Neuron (in vitro differentiated cells): ENCODE measurements around the gene NHERF2.

Experiments used
- H2AFZ ChIP-seq: one replicate; pipeline ENCODE4 v1.6.1; 2013; ENCODE audit warnings: low read depth, mild to moderate bottlenecking, inconsistent platforms, low read length, moderate library complexity
- H3K27me3 ChIP-seq: one replicate; pipeline ENCODE4 v1.6.1; 2013; ENCODE audit warnings: low read length; ENCODE audit not compliant: insufficient read depth
- H3K36me3 ChIP-seq: one replicate; pipeline ENCODE4 v1.6.1; 2013; ENCODE audit warnings: low read length; ENCODE audit not compliant: insufficient read depth
- H3K4me1 ChIP-seq: one replicate; pipeline ENCODE4 v1.6.1; 2013; ENCODE audit warnings: low read length; ENCODE audit not compliant: insufficient read depth
- H3K4me3 ChIP-seq: 2 replicates; pipeline ENCODE4 v1.5.1; 2013; ENCODE audit warnings: mild to moderate bottlenecking, low read length, moderate library complexity
- H3K9me3 ChIP-seq: one replicate; pipeline ENCODE4 v1.6.1; 2013; ENCODE audit warnings: low read length

NHERF2 gene

DNA sequence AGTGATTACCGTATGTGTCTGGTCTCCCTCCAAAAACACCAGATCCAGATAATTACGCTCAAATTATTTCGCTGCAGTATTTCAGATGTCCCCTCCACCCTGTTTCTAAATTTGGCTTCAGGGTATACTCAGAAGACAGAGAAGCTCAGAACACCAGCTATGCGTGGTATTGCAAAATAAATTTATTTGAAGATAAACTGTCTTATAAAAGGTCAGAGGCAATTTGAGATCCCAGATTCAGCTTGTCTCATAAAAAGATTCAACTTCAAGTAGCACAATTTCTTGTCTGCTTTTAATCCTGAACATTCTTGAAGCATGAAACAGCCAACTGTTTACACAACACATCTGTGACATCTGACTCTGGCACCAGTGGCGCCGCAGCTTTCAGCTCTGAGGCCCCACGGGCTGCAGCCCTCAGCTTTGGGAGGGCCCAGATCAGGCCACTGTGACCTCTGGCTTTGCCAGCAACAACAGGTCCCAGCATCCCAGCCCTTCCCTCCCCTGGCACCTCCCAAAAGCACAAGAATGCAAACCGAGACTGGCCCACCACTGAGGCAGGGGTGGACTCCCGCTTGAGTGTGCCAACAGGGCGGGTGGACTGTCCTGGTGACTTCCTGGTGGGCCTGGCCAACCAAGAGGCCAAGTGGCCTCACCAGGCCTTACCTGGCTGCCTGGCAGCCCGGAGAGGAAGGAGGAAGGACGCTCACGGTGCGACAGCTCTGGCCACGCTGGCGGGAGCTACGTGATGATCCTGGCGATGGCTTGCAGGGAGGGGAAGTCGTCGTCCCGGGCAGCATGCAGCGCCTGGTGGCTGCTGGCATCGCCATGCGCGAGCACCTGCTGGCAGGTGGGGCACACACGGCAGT is 29.0 kb upstream of the NHERF2 start:
- H3K4me1 ChIP-seq = no peaks in the 10 kb centered on the region
- H3K36me3 ChIP-seq = peaks cover 55% of the 10 kb centered on the region
- no peak overlapping the region for H2AFZ ChIP-seq
- no peaks in the 10 kb centered on the region for H3K9me3 ChIP-seq
- H3K4me3 ChIP-seq = no peak overlapping the region
- peaks cover 5% of the 10 kb centered on the region for H3K27me3 ChIP-seq

GRCh38 chr16:1998360-1998835 is 28.3 kb upstream of the NHERF2 start:
- Histone ChIP-seq H3K27me3 (peaks cover under 1% of the 10 kb centered on the region), H3K4me1 (no peaks in the 10 kb centered on the region), H3K36me3 (peaks cover 61% of the 10 kb centered on the region), H3K9me3 (no peaks in the 10 kb centered on the region), H3K4me3 (no peak overlapping the region), H2AFZ (no peak overlapping the region)

DNA sequence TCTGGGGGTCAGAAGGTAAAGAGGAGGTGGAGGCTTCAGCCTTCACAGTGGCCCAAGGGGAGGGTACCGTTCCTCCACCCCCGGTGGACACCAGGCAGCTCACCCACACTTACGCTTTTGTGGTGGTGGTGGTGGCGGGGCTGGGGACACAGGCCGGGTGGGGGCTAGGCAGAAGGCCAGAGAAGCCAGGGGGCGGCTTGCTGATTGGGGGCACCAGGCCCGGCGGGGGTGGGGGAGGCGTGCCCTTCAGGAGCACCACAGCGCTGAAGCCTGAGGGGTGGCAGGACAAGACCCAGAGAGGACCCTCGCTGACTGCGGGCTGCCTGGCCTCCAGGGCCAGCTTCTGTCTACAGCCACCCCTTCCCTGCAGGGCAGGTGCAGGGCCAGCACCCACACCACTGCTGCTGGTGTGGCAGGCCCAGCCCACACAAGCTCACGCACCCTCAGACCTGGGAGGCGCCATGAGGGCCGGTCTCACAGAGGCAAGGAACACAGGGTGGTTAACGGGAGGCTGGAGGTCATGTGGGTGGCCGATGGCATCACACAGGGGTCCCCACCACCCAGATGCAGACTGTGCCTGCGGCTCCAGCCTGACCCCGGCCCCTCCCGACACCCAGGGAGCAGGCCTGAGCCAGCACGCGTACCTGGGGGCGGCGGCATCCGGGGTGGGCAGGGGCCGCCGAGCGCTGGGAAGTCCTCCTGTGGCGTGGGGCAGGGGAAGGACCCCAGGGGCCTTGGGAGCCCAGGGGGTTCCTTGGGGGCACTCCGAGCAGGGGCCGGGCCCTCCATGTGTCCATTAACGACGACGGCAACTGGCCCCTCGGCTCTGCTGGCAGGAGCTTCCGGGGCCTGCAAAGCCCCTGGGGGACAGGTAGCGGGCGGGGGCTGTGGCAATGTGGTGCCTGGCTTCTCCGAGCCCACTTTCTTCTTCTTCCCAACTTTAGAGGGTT is 27.6 kb upstream of the NHERF2 start:
- no peak overlapping the region for H3K4me3 ChIP-seq
- H3K9me3 ChIP-seq = no peaks in the 10 kb centered on the region
- no peaks in the 10 kb centered on the region for H3K27me3 ChIP-seq
- no peak overlapping the region for H2AFZ ChIP-seq
- H3K36me3 ChIP-seq = peaks cover 63% of the 10 kb centered on the region
- peaks cover 5% of the 10 kb centered on the region for H3K4me1 ChIP-seq

GRCh38 chr16:1999866-2000514 is 26.7 kb upstream of the NHERF2 start:
- Histone ChIP-seq H3K4me1 (peaks cover 13% of the 10 kb centered on the region), H3K36me3 (peaks cover 63% of the 10 kb centered on the region), H2AFZ (no peak overlapping the region), H3K4me3 (no peak overlapping the region), H3K9me3 (no peaks in the 10 kb centered on the region), H3K27me3 (no peaks in the 10 kb centered on the region)

DNA sequence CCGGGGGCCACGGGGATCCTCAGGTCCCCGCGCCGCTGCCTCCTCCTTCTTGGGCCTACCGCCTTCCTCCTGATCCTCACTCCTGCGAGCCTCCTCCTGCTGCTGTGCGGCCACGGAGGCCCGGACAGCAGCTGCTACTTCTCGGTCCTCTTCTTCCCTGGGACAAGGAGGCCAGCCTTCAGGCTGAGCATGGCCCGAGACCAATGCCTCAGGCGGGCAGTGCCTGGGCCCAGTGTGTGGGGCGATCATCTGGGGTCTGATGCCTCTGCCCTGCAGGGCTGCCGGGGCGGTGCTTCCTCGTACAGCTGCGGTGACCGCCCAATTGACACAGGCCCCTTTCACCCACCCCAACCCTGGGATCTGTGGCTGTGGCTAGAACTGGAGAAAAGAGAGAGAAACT is 25.7 kb upstream of the NHERF2 start:
- Histone ChIP-seq H3K27me3 (no peaks in the 10 kb centered on the region), H3K9me3 (no peaks in the 10 kb centered on the region), H3K36me3 (peaks cover 63% of the 10 kb centered on the region), H3K4me3 (no peak overlapping the region), H2AFZ (no peak overlapping the region), H3K4me1 (peaks cover 22% of the 10 kb centered on the region)

DNA sequence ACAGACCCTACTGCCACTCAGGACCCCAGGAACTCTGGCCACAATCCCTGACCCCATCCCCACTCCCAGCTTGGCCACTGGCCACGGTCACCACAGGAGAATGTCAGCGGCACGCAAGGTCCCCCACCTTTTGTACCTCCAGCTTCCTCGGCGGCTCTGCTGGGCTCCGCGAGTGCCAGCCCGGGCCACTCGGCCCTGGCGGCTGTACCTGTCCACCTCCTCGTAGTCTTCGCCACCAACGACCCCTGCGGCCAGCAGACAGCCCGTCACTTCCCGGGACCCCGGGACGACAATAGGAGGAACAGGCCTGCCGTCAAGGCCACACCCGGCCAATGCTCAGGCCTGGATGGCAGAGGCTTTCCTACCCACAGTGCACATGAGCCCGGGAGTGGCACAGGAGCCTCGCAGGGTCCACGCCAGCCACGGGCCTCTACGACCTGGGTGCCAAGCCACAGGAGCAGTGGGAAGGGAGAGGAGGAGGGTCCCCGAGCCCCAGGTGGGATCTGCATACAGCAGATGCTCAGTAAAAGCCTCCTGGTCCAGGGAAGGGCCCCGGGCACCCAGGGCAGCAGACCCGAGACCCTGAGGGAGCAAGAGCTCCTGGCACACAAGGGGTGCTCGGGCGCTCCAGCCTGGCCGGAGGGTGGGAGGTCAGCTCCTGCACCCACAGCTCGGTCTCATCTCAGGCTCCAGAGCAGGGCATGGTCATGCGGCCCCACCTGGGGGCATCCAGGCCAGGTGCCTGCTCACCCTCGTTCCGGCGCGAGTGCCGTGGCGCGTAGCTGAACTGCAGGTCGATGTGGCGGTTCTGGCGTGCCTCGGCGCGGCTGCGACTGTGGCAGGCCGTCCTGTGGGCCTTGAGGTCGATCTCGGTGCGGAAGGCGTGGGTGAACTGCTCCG is 25.0 kb upstream of the NHERF2 start:
- Histone ChIP-seq H3K4me3 (no peak overlapping the region), H2AFZ (no peak overlapping the region), H3K4me1 (peaks cover 24% of the 10 kb centered on the region), H3K9me3 (no peaks in the 10 kb centered on the region), H3K27me3 (no peaks in the 10 kb centered on the region), H3K36me3 (peaks cover 62% of the 10 kb centered on the region)

GRCh38 chr16:2002406-2003230 is 24.1 kb upstream of the NHERF2 start:
- Histone ChIP-seq H3K27me3 (no peaks in the 10 kb centered on the region), H3K36me3 (peaks cover 56% of the 10 kb centered on the region), H3K4me3 (no peak overlapping the region), H2AFZ (no peak overlapping the region), H3K4me1 (peaks cover 30% of the 10 kb centered on the region), H3K9me3 (no peaks in the 10 kb centered on the region)

GRCh38 chr16:2003231-2003826 is 23.4 kb upstream of the NHERF2 start:
- Histone ChIP-seq H3K27me3 (no peaks in the 10 kb centered on the region), H3K4me1 (peaks cover 37% of the 10 kb centered on the region), H3K4me3 (no peak overlapping the region), H2AFZ (no peak overlapping the region), H3K9me3 (no peaks in the 10 kb centered on the region), H3K36me3 (peaks cover 52% of the 10 kb centered on the region)

- peaks cover 47% of the 10 kb centered on the region for H3K36me3 ChIP-seq
- no peak overlapping the region for H2AFZ ChIP-seq
- H3K27me3 ChIP-seq = no peaks in the 10 kb centered on the region
- H3K4me1 ChIP-seq = peaks cover 44% of the 10 kb centered on the region
- H3K4me3 ChIP-seq = no peak overlapping the region
- no peaks in the 10 kb centered on the region for H3K9me3 ChIP-seq
These were observed 22.7 kb upstream of the NHERF2 start for GRCh38 chr16:2003827-2004641.

DNA sequence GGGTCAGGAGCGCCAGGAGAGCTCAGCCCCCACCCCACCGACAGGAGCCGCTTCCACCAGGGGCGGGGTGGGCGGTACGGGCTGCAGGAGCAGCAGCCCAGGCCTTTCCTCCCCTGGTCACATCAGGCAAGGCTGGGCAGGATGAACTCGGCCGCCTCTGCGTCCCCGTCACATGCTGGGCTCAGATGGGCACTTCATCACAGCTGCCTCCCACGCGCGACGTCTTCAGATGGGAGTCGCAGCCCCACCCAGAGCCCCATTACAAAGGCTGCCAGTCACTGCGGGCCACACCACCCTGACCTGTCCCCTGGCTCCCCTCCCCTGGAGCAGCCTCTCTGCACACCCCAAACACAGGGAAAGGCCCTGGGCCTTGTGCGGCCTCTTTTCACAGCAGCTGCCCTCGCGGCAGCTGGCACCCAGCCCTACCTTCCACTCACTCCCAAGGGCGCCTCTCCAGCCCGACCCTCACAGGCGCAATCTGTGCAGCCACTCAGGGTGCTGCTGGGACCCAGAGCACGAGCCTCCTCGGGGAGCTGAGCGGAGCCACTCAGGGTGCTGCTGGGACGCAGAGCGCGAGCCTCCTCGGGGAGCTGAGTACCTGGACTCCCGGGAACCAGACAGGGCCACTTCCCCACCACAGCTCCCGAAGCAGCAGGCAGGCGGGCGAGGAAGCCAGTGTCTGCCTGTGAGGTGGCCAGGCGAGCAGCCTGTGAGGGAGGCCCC is 21.7 kb upstream of the NHERF2 start:
- Histone ChIP-seq H3K36me3 (peaks cover 38% of the 10 kb centered on the region), H3K4me3 (no peak overlapping the region), H3K9me3 (no peaks in the 10 kb centered on the region), H2AFZ (no peak overlapping the region), H3K4me1 (peaks cover 45% of the 10 kb centered on the region), H3K27me3 (no peaks in the 10 kb centered on the region)
